Osteoblast (primary cell): ENCODE data around the gene OSBPL5. TPM values are rescaled to one million over a fixed set of nuclear protein-coding genes. Genes with fewer than 3 reads are reported as not detected.
A peak's percentile ranks its signal among the peaks of the same experiment; 100 is the strongest.

Source experiments
- DNase-seq: peaks from one replicate; pipeline ENCODE4 v3.0.0; 2011; ENCODE audit warnings: low spot score, mixed read lengths; ENCODE audit not compliant: insufficient read length; ENCODE audit errors: missing footprints
- H2AFZ ChIP-seq: 2 replicates; pipeline ENCODE4 v1.6.0; 2011; ENCODE audit warnings: mild to moderate bottlenecking, low read length
- H3K27ac ChIP-seq: 2 replicates; pipeline ENCODE4 v1.5.1; 2011; ENCODE audit warnings: mild to moderate bottlenecking, low read depth, low read length, moderate library complexity
- H3K27me3 ChIP-seq: 2 replicates; pipeline ENCODE4 v1.6.0; 2012; ENCODE audit warnings: mild to moderate bottlenecking, control low read depth, inconsistent platforms, low read length, moderate library complexity; ENCODE audit not compliant: insufficient read depth
- H3K36me3 ChIP-seq: 2 replicates; pipeline ENCODE4 v1.5.1; 2011; ENCODE audit warnings: mild to moderate bottlenecking, low read length, control low read depth, moderate library complexity; ENCODE audit not compliant: insufficient read depth
- H3K4me1 ChIP-seq: 2 replicates; pipeline ENCODE4 v1.5.1; 2011; ENCODE audit warnings: mild to moderate bottlenecking, low read length, control low read depth, moderate library complexity; ENCODE audit not compliant: insufficient read depth
- H3K4me2 ChIP-seq: 2 replicates; pipeline ENCODE4 v1.6.0; 2011; ENCODE audit warnings: mild to moderate bottlenecking, low read length; ENCODE audit not compliant: insufficient read depth
- H3K4me3 ChIP-seq: fragments of 200-600 bp; sonication (generic); 3 replicates; pipeline ENCODE4 v1.5.1; 2012; ENCODE audit warnings: mild to moderate bottlenecking, low read length, inconsistent platforms; ENCODE audit not compliant: insufficient read depth
- H3K79me2 ChIP-seq: 2 replicates; pipeline ENCODE4 v1.6.0; 2012; ENCODE audit warnings: mild to moderate bottlenecking, low read length, control low read depth, inconsistent platforms; ENCODE audit not compliant: insufficient read depth
- H3K9me3 ChIP-seq: 2 replicates; pipeline ENCODE4 v1.5.1; 2011; ENCODE audit warnings: low read depth, low read length, control low read depth
- H4K20me1 ChIP-seq: 2 replicates; pipeline ENCODE4 v1.6.0; 2012; ENCODE audit warnings: mild to moderate bottlenecking, low read length, control low read depth; ENCODE audit not compliant: insufficient read depth
- CTCF ChIP-seq: IDR thresholded peaks from 2 replicates; pipeline ENCODE4 v1.5.1; 2011; ENCODE audit warnings: mild to moderate bottlenecking, low read depth, low read length, moderate library complexity; ENCODE audit errors: extremely low read depth
- total RNA-seq: library from RNA; depleted of rRNA; stranded (reverse); fragments of >200 nt; gene quantifications from 2 replicates; pipeline ENCODE4 v1.2.3, GENCODE V29; 2012

Gene OSBPL5
- total RNA-seq, 1 donor: 49.9 TPM

- no peak for TF ChIP-seq CTCF
- H3K36me3 ChIP-seq: peaks cover 27% of the 10 kb centered on the region
- no peak overlapping the region for H3K4me2 ChIP-seq
- no peaks in the 10 kb centered on the region for H4K20me1 ChIP-seq
- no peak overlapping the region for H3K27ac ChIP-seq
- DNase-seq: no peak
- no peaks in the 10 kb centered on the region for H3K4me1 ChIP-seq
- H2AFZ ChIP-seq: no peak overlapping the region
- no peak overlapping the region for H3K4me3 ChIP-seq
- H3K79me2 ChIP-seq: no peaks in the 10 kb centered on the region
- H3K9me3 ChIP-seq: no peaks in the 10 kb centered on the region
- no peaks in the 10 kb centered on the region for H3K27me3 ChIP-seq
Observed at GRCh38 chr11:3111466-3111865, 53.6 kb downstream of the OSBPL5 start.

GRCh38 chr11:3109921-3110706, 55.0 kb downstream of the OSBPL5 start:
- Histone ChIP-seq H3K4me2 (no peak overlapping the region), H3K27me3 (no peaks in the 10 kb centered on the region), H2AFZ (no peak overlapping the region), H4K20me1 (no peaks in the 10 kb centered on the region), H3K4me1 (no peaks in the 10 kb centered on the region), H3K4me3 (no peak overlapping the region), H3K79me2 (no peaks in the 10 kb centered on the region), H3K9me3 (no peaks in the 10 kb centered on the region), H3K27ac (no peak overlapping the region), H3K36me3 (peaks cover 14% of the 10 kb centered on the region)
- peak; percentile 92 for DNase-seq
- TF ChIP-seq CTCF: peak; percentile 68

- H4K20me1 ChIP-seq: no peaks in the 10 kb centered on the region
- TF ChIP-seq CTCF: no peak
- DNase-seq: no peak
Observed at GRCh38 chr11:3109434-3109833, 55.7 kb downstream of the OSBPL5 start.

GRCh38 chr11:3108183-3108721, 56.9 kb downstream of the OSBPL5 start:
- Histone ChIP-seq H3K36me3 (peaks cover 11% of the 10 kb centered on the region), H3K4me3 (no peak overlapping the region), H2AFZ (no peak overlapping the region), H4K20me1 (no peaks in the 10 kb centered on the region), H3K4me2 (no peak overlapping the region), H3K9me3 (no peaks in the 10 kb centered on the region), H3K27ac (no peak overlapping the region), H3K79me2 (no peaks in the 10 kb centered on the region), H3K4me1 (no peaks in the 10 kb centered on the region), H3K27me3 (no peaks in the 10 kb centered on the region)
- DNase-seq: no peak
- no peak for TF ChIP-seq CTCF

More at GRCh38 chr11:3109434-3109833, 55.7 kb downstream of the OSBPL5 start:
- H3K79me2 ChIP-seq: no peaks in the 10 kb centered on the region
- no peak overlapping the region for H3K4me2 ChIP-seq
- H3K9me3 ChIP-seq: no peaks in the 10 kb centered on the region
- H3K4me1 ChIP-seq: no peaks in the 10 kb centered on the region
- no peak overlapping the region for H3K27ac ChIP-seq
- no peaks in the 10 kb centered on the region for H3K27me3 ChIP-seq
- H2AFZ ChIP-seq: no peak overlapping the region
- H3K36me3 ChIP-seq: peaks cover 11% of the 10 kb centered on the region
- no peak overlapping the region for H3K4me3 ChIP-seq
